Measurements from ENCODE around the gene NCCRP1. TPM values are rescaled to one million over a fixed set of nuclear protein-coding genes. Genes with fewer than 3 reads are reported as not detected.

NCCRP1 gene
- total RNA-seq, 2 experiments from 2014 or later: not detected

GRCh38 chr19:39164289-39164688 is 32.5 kb upstream of the NCCRP1 start:
- peaks cover 8% of the 10 kb centered on the region for H3K36me3 Mint-ChIP-seq (ENCODE audit: low read depth)
- no peak for ATAC-seq (ENCODE audit: poor library complexity)
- peaks cover 7% of the 10 kb centered on the region for H3K36me3 ChIP-seq (ENCODE audit: insufficient read depth, low read length)
- ChIA-PET CTCF (interaction anchor here (0.7 kb wide), 2 partner anchors 186 to 338 kb away, joined by 3 read pairs; no protein-coding TSS in a partner anchor), POLR2A (no interaction called here)
- no peak for DNase-seq
- H3K9me3 ChIP-seq (ENCODE audit: control insufficient read depth in 1 of 2, insufficient read depth in 1 of 2, low read length in 2 of 2): no peaks in the 10 kb centered on the region
- peaks cover 12% of the 10 kb centered on the region for H3K4me1 Mint-ChIP-seq (ENCODE audit: low read depth)
- no peak overlapping the region for H3K4me3 ChIP-seq (ENCODE audit: low read length)
- no peaks in the 10 kb centered on the region for H3K27me3 ChIP-seq (ENCODE audit: control insufficient read depth in 1 of 2, insufficient read depth in 2 of 2, low read length in 2 of 2)
- H3K9me3 Mint-ChIP-seq: no peaks in the 10 kb centered on the region
- TF ChIP-seq, protein P1, sequence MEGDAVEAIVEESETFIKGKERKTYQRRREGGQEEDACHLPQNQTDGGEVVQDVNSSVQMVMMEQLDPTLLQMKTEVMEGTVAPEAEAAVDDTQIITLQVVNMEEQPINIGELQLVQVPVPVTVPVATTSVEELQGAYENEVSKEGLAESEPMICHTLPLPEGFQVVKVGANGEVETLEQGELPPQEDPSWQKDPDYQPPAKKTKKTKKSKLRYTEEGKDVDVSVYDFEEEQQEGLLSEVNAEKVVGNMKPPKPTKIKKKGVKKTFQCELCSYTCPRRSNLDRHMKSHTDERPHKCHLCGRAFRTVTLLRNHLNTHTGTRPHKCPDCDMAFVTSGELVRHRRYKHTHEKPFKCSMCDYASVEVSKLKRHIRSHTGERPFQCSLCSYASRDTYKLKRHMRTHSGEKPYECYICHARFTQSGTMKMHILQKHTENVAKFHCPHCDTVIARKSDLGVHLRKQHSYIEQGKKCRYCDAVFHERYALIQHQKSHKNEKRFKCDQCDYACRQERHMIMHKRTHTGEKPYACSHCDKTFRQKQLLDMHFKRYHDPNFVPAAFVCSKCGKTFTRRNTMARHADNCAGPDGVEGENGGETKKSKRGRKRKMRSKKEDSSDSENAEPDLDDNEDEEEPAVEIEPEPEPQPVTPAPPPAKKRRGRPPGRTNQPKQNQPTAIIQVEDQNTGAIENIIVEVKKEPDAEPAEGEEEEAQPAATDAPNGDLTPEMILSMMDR (IDR thresholded peaks at IDR 0.05): no peak
- H3K4me1 ChIP-seq (ENCODE audit: insufficient read depth, low read length): no peaks in the 10 kb centered on the region
- intact Hi-C loops (cut with DNase I, micrococcal nuclease): no loop called here
- no peak overlapping the region for H3K27ac Mint-ChIP-seq
- no peak overlapping the region for H3K27ac ChIP-seq (ENCODE audit: low read depth in 1 of 2, low read length in 2 of 2)
- H3K27me3 Mint-ChIP-seq: no peaks in the 10 kb centered on the region
- no peak overlapping the region for H3K4me3 Mint-ChIP-seq

- H3K4me1 Mint-ChIP-seq (ENCODE audit: low read depth): peaks cover 5% of the 10 kb centered on the region
Measured at GRCh38 chr19:39165857-39166256, 30.9 kb upstream of the NCCRP1 start.

DNA sequence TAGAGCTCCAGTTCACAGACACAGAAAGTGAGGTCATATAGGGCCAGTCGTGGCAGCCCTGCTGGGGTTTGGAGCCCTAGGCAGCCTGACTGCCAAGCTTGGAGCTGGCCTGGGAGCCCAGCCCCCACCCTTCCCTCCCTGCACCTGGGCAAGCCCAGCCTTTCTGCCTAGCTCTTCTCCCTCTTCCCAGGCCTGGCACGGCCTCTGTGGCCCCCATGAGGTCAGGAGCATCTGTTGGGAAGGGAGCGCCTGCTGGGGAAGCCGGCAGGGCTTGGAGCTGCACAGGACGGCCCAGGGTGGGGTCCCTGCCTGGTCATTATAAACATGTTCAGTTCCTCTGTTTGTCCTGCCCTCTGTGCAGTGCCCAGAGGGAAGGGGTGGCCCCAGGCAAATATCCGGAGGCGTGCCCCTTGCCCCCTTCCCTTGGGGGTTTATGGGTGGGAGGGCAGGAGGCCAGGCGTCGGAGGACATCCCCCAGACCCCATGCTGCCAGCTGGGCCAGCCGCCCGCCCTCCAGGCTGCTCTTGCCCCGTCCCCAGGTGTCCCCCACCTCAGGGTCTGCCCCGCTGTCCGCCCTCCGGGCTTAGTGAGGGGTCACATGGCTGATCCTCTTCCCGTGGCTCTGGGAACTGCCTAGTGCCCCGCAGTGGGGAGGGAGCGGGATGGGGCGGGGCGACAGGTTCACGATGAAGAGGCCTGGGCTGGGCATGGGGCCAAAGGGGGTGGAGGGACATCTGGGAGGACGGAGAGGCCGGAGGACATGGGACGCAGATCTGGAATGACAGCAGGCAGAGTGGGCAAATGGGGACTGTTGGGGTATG is 30.0 kb upstream of the NCCRP1 start:
- H3K27me3 ChIP-seq (ENCODE audit: control insufficient read depth in 1 of 2, insufficient read depth in 2 of 2, low read length in 2 of 2): no peaks in the 10 kb centered on the region
- H3K9me3 ChIP-seq (ENCODE audit: control insufficient read depth in 1 of 2, insufficient read depth in 1 of 2, low read length in 2 of 2): no peaks in the 10 kb centered on the region
- no peak overlapping the region for H3K4me3 ChIP-seq (ENCODE audit: low read length)
- intact Hi-C loops (cut with DNase I, micrococcal nuclease): no loop called here
- ChIA-PET POLR2A (no interaction called here), CTCF (interaction anchor here (0.6 kb wide), 1 partner anchor 384 kb away, joined by 3 read pairs; no protein-coding TSS in a partner anchor)
- Mint-ChIP-seq H3K4me3 (no peak overlapping the region), H3K4me1 (ENCODE audit: low read depth) (peaks cover 4% of the 10 kb centered on the region), H3K27ac (no peak overlapping the region), H3K36me3 (ENCODE audit: low read depth) (peaks cover 20% of the 10 kb centered on the region), H3K27me3 (no peaks in the 10 kb centered on the region), H3K9me3 (no peaks in the 10 kb centered on the region)
- TF ChIP-seq, protein P1 (IDR thresholded peaks at IDR 0.05): no peak
- no peaks in the 10 kb centered on the region for H3K4me1 ChIP-seq (ENCODE audit: insufficient read depth, low read length)
- peaks cover 21% of the 10 kb centered on the region for H3K36me3 ChIP-seq (ENCODE audit: insufficient read depth, low read length)
- DNase-seq (no peak), ATAC-seq (ENCODE audit: poor library complexity) (no peak)
- H3K27ac ChIP-seq (ENCODE audit: low read depth in 1 of 2, low read length in 2 of 2): no peak overlapping the region

More at GRCh38 chr19:39165857-39166256, 30.9 kb upstream of the NCCRP1 start:
- CTCF ChIA-PET: no interaction called here
- intact Hi-C loops (cut with DNase I, micrococcal nuclease): no loop called here
- Mint-ChIP-seq H3K27ac (no peak overlapping the region), H3K4me3 (no peak overlapping the region), H3K36me3 (ENCODE audit: low read depth) (peaks cover 16% of the 10 kb centered on the region), H3K9me3 (no peaks in the 10 kb centered on the region), H3K27me3 (no peaks in the 10 kb centered on the region)
- no peaks in the 10 kb centered on the region for H3K27me3 ChIP-seq (ENCODE audit: control insufficient read depth in 1 of 2, insufficient read depth in 2 of 2, low read length in 2 of 2)
- no peak for DNase-seq
- H3K4me1 ChIP-seq (ENCODE audit: insufficient read depth, low read length): no peaks in the 10 kb centered on the region
- no peak overlapping the region for H3K4me3 ChIP-seq (ENCODE audit: low read length)
- POLR2A ChIA-PET: no interaction called here
- no peak for ATAC-seq (ENCODE audit: poor library complexity)
- H3K27ac ChIP-seq (ENCODE audit: low read depth in 1 of 2, low read length in 2 of 2): no peak overlapping the region
- no peaks in the 10 kb centered on the region for H3K9me3 ChIP-seq (ENCODE audit: control insufficient read depth in 1 of 2, insufficient read depth in 1 of 2, low read length in 2 of 2)
- TF ChIP-seq, protein P1 (IDR thresholded peaks at IDR 0.05): no peak
- H3K36me3 ChIP-seq (ENCODE audit: insufficient read depth, low read length): peaks cover 13% of the 10 kb centered on the region

All from CD4-positive, alpha-beta T cell (primary cell).